Osteocyte (in vitro differentiated cells): ENCODE results near the gene VAPA. TPM values are rescaled to one million over a fixed set of nuclear protein-coding genes. Genes with fewer than 3 reads are reported as not detected.

Source experiments
- DNase-seq: peaks from one replicate; pipeline ENCODE4 v3.0.0; 2021; ENCODE audit warnings: mixed read lengths; ENCODE audit not compliant: unreplicated experiment; ENCODE audit errors: extremely low spot score
- H3K27ac Mint-ChIP-seq: one replicate; pipeline ENCODE4 v1.8.0; 2021; ENCODE audit warnings: mild to moderate bottlenecking, mixed read lengths; ENCODE audit not compliant: unreplicated experiment
- H3K27me3 Mint-ChIP-seq: one replicate; pipeline ENCODE4 v1.8.0; 2021; ENCODE audit warnings: mixed read lengths; ENCODE audit not compliant: unreplicated experiment
- H3K36me3 Mint-ChIP-seq: one replicate; pipeline ENCODE4 v1.8.0; 2021; ENCODE audit warnings: mixed read lengths; ENCODE audit not compliant: unreplicated experiment
- H3K4me1 Mint-ChIP-seq: one replicate; pipeline ENCODE4 v1.8.0; 2021; ENCODE audit warnings: mixed read lengths; ENCODE audit not compliant: unreplicated experiment
- H3K4me3 Mint-ChIP-seq: one replicate; pipeline ENCODE4 v1.8.0; 2021; ENCODE audit warnings: mild to moderate bottlenecking, moderate library complexity, mixed read lengths; ENCODE audit not compliant: unreplicated experiment
- H3K9me3 Mint-ChIP-seq: one replicate; pipeline ENCODE4 v1.8.0; 2021; ENCODE audit warnings: mixed read lengths; ENCODE audit not compliant: unreplicated experiment
- total RNA-seq: library from RNA; stranded (reverse); gene quantifications from 2 replicates; pipeline ENCODE4 v1.2.1, GENCODE V29; 2021
- TF ChIP-seq, protein P1 (sequence below): fragments of 200-600 bp; sonication (generic); IDR thresholded peaks from 2 replicates; pipeline ENCODE4 v1.5.0; 2021; ENCODE audit warnings: antibody characterized with exemption, mild to moderate bottlenecking, moderate library complexity

The VAPA gene
- total RNA-seq, 1 donor from 2014 or later, result 157 TPM

DNA sequence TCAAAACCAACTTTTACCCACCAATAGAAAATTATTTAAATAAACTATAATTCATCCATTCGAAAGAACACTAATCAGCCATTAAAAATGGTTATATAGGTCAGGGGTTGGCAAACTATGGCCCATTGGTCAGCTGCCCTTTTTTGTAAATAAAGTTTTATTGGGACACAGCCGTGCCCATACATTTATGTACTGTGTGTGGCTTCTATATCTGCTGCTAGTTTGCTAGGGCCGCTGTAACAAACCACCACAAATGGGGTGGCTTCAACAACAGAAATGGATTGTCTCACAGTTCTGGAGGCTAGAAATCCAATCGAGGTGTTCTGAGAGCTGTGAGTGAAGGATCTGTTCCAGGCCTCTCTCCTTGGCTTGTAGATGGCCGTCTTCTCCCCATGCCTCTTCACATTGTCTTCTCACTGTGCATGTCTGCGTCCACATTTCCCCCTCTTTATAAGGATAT lies 35.0 kb upstream of the VAPA start:
- TF ChIP-seq, protein P1, sequence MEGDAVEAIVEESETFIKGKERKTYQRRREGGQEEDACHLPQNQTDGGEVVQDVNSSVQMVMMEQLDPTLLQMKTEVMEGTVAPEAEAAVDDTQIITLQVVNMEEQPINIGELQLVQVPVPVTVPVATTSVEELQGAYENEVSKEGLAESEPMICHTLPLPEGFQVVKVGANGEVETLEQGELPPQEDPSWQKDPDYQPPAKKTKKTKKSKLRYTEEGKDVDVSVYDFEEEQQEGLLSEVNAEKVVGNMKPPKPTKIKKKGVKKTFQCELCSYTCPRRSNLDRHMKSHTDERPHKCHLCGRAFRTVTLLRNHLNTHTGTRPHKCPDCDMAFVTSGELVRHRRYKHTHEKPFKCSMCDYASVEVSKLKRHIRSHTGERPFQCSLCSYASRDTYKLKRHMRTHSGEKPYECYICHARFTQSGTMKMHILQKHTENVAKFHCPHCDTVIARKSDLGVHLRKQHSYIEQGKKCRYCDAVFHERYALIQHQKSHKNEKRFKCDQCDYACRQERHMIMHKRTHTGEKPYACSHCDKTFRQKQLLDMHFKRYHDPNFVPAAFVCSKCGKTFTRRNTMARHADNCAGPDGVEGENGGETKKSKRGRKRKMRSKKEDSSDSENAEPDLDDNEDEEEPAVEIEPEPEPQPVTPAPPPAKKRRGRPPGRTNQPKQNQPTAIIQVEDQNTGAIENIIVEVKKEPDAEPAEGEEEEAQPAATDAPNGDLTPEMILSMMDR, result no peak
- Mint-ChIP-seq H3K9me3 (no peaks in the 10 kb centered on the region), H3K4me3 (no peak overlapping the region), H3K4me1 (peaks cover 14% of the 10 kb centered on the region), H3K36me3 (no peaks in the 10 kb centered on the region), H3K27me3 (no peaks in the 10 kb centered on the region), H3K27ac (no peak overlapping the region)
- no peak for DNase-seq

DNA sequence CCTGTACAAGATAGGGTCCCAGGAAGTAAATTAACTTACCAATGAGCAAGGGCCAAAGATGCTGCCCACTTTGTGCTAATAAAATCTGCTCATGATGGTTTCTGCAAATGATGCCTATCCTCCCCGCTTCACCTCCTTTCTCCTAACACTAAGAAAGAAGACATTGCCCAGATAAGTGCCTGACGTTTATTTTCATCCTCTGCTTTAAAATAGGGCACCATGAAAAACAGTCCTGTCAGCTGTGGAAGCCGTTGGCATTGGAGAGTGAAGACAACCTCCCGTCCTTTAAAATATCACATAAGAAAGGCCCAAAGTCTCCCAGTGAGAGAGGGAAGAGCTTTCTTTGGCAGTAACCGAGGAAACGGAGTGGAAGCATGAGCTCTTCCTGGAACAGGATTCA lies 29.7 kb upstream of the VAPA start:
- no peaks in the 10 kb centered on the region for H3K9me3 Mint-ChIP-seq
- H3K4me1 Mint-ChIP-seq, result no peaks in the 10 kb centered on the region
- TF ChIP-seq, protein P1, result no peak
- H3K4me3 Mint-ChIP-seq, result no peak overlapping the region
- no peaks in the 10 kb centered on the region for H3K27me3 Mint-ChIP-seq
- no peak for DNase-seq
- no peak overlapping the region for H3K27ac Mint-ChIP-seq
- H3K36me3 Mint-ChIP-seq, result no peaks in the 10 kb centered on the region

DNA sequence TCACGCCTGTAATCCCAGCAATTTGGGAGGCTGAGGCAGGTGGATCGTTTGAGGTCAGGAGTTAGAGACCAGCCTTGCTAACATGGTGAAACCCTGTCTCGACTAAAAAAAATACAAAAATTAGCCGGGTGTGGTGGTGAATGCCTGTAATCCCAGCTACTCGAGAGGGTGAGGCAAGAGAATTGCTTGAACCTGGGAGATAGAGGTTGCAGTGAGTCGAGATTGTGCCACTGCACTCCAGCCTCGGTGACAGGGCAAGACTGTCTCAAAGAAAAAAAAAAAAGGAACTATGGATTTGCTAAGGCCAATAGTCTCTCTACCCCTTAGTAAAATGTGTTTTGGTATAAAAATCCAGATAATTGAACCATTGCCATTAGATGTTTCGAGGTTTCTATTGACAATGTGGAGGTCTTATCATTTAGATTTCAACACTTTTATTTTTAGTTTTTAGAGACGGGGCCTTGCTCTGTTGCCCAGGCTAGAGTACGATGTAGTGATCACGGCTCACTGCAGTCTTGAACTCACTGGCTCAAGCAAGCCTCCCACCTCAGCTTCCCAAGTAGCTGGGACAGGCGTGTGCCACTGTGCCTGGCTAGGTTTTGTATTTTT lies 29.2 kb upstream of the VAPA start:
- no peaks in the 10 kb centered on the region for H3K36me3 Mint-ChIP-seq
- H3K27me3 Mint-ChIP-seq, result no peaks in the 10 kb centered on the region
- no peak overlapping the region for H3K4me3 Mint-ChIP-seq
- H3K9me3 Mint-ChIP-seq, result no peaks in the 10 kb centered on the region
- H3K27ac Mint-ChIP-seq, result no peak overlapping the region
- TF ChIP-seq, protein P1, result no peak
- no peak for DNase-seq
- no peaks in the 10 kb centered on the region for H3K4me1 Mint-ChIP-seq

DNA sequence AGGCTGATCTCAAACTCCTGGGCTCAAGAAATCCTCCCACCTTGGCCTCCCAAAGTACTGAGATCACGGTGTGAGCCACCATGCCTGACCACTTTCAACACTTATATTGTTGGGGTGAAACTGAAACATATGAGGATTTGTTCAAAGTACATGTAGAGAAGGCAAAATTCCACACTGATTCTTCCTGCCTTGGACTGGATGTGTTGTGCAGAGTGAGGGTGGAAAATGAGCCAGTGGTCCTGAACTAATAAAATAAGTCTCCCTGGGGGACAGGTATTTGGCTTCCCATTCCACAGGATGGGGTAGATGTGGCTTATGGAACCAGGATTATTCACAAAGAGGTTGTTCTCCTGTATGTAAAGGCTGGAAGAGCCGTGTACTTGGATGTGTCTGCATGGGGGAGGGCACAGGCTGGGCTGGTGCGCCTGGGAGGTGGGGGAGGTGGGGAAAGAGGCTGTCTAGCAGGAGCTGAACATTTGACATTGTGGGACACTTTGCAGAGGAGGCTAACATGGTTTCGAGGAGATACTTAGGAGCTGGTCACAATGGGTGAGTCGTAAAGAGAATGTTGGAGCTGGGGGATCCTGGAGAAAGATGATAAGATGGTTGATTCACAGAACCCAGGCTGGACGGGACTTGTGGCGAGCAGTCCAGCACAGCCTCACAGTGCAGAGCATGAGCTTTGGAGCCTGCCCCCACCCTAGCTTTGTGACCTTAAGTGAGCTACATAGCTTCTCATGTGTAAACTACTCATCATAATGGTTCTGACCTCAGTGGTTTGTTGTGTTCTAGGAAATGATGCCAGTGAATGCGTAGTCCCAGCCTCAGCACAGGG lies 28.4 kb upstream of the VAPA start, which contains the start of gene TXNDC2:
Gene TXNDC2, plus strand, starts transcription at position 804 of the 835 bp plus-strand sequence. CDS start 708 bp downstream, outside the sequence.
- no peak for DNase-seq
- Mint-ChIP-seq H3K9me3 (no peaks in the 10 kb centered on the region), H3K4me3 (no peak within 1 kb of the TSS), H3K4me1 (no peaks in the 10 kb centered on the region), H3K27me3 (no peaks in the 10 kb centered on the region), H3K27ac (no peak within 1 kb of the TSS), H3K36me3 (no peaks in the 10 kb centered on the region)
- TF ChIP-seq, protein P1, result no peak

DNA sequence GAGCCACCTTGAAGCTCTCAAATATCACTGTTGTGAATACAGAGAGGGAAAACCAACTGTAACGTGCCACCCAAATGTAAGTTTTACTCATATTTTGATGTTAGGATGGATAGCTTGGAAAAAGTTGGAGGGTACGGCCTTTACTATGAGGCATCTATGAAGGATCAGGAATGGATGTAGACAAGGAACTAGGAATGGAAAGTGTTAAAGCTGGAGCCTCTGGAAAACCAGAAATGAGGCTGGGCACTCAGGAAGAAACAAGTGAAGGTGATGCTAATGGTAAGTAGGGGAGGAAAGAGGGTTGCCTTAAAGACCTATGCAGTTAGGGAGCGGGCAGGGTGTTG lies 27.8 kb upstream of the VAPA start:
- Mint-ChIP-seq H3K27me3 (no peaks in the 10 kb centered on the region), H3K9me3 (no peaks in the 10 kb centered on the region), H3K36me3 (no peaks in the 10 kb centered on the region), H3K27ac (no peak overlapping the region), H3K4me3 (no peak overlapping the region), H3K4me1 (no peaks in the 10 kb centered on the region)
- TF ChIP-seq, protein P1, result no peak
- DNase-seq, result no peak
